Tibial artery (tissue), 4 donors: ENCODE measurements around the gene SLC6A2.

Experiments
- DNase-seq, 2 donors: peaks; one replicate each; pipeline ENCODE4 v3.0.0-alpha.2; 2019
- H3K27ac ChIP-seq, 2 donors: fragments of 200-600 bp; sonication (generic) in 1 of 2; 1 replicate in 1 of 2; 2 replicates in 1 of 2; pipeline ENCODE4 v1.5.1; 2018 to 2019; ENCODE audit warnings: mild to moderate bottlenecking in 1 of 2
- H3K27me3 ChIP-seq, 2 donors: fragments of 200-600 bp; sonication (generic) in 1 of 2; one replicate each; pipeline versions ENCODE4 v1.5.1 to v1.6.0; 2016 to 2019
- H3K36me3 ChIP-seq, 3 donors: fragments of 200-600 bp; sonication (generic) in 2 of 3; one replicate each; pipeline ENCODE4 v1.5.1; 2016 to 2019; ENCODE audit warnings: mild to moderate bottlenecking in 2 of 3
- H3K4me1 ChIP-seq, 4 donors: fragments of 200-600 bp; sonication (generic) in 2 of 4; 1 replicate in 3 of 4; 2 replicates in 1 of 4; pipeline ENCODE4 v1.5.1; 2016 to 2019
- H3K4me3 ChIP-seq, 2 donors: fragments of 200-600 bp; sonication (generic) in 1 of 2; 1 replicate in 1 of 2; 2 replicates in 1 of 2; pipeline ENCODE4 v1.5.1; 2018 to 2019; ENCODE audit warnings: mild to moderate bottlenecking in 2 of 2
- H3K9me3 ChIP-seq, 3 donors: fragments of 200-600 bp; sonication (generic) in 1 of 3; one replicate each; pipeline ENCODE4 v1.5.1; 2016 to 2019
- CTCF ChIP-seq, 2 experiments: fragments of 200-600 bp in 1 of 2; fragments of 450-650 bp in 1 of 2; IDR thresholded peaks; one replicate each; pipeline ENCODE4 v1.5.1; 2017 to 2019; ENCODE audit warnings: antibody characterized with exemption in 2 of 2, mild to moderate bottlenecking in 1 of 2, moderate library complexity in 1 of 2
- intact Hi-C: fragments of 100-400 bp; cut with DNase I; formaldehyde crosslinking; loops from one replicate; pipeline ENCODE4 v1.15.0; 2023; ENCODE audit warnings: low total_unique reads

SLC6A2 gene

DNA sequence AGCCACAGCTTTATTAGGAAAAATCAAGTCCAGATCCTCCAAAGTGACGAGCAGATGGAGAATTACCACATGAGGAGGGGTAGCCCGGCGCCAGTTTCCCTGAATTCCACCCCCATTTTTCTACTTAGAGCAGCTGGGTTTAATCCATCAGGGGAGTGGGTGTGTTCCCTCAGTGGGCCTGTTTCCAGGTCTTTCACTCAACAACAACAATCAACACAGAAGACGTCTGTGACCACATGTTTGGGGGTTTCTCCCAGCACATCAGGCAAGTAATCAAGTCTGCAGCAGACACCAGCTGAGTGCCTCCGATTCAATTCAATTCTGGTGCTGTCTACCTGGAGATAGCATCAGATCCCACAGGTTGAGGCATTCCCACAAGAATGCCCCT lies 6.8 kb downstream of the SLC6A2 start:
- no peak for TF ChIP-seq CTCF (IDR thresholded peaks at IDR 0.05)
- no peak overlapping the region for H3K4me3 ChIP-seq
- no peak overlapping the region for H3K27ac ChIP-seq
- H3K9me3 ChIP-seq = no peaks in the 10 kb centered on the region
- H3K36me3 ChIP-seq = no peaks in the 10 kb centered on the region
- peaks cover 0 to 15% of the 10 kb centered on the region in 2 donors for H3K27me3 ChIP-seq
- H3K4me1 ChIP-seq = no peaks in the 10 kb centered on the region
- intact Hi-C loops = no loop called here
- DNase-seq = peak in 1 of 2 donors; percentile 17

- no peaks in the 10 kb centered on the region for H3K36me3 ChIP-seq
- H3K27me3 ChIP-seq = peaks cover 0 to 9% of the 10 kb centered on the region in 2 donors
- intact Hi-C loops = no loop called here
- H3K4me1 ChIP-seq = no peaks in the 10 kb centered on the region
- DNase-seq = peak in 1 of 2 donors; percentile 16
- no peak overlapping the region for H3K4me3 ChIP-seq
- no peaks in the 10 kb centered on the region for H3K9me3 ChIP-seq
- no peak for TF ChIP-seq CTCF (IDR thresholded peaks at IDR 0.05)
- no peak overlapping the region for H3K27ac ChIP-seq
These were observed 7.4 kb downstream of the SLC6A2 start for GRCh38 chr16:55663225-55663624.

- Histone ChIP-seq H3K27ac (no peak overlapping the region), H3K4me1 (no peaks in the 10 kb centered on the region), H3K4me3 (no peak overlapping the region), H3K27me3 (peaks cover 0 to 3% of the 10 kb centered on the region in 2 donors), H3K36me3 (no peaks in the 10 kb centered on the region), H3K9me3 (no peaks in the 10 kb centered on the region)
- DNase-seq = peak in 1 of 2 donors; percentile 12
- intact Hi-C loops = no loop called here
- no peak for TF ChIP-seq CTCF (IDR thresholded peaks at IDR 0.05)
These were observed 8.2 kb downstream of the SLC6A2 start for GRCh38 chr16:55663765-55664677.

GRCh38 chr16:55664786-55665407 lies 9.1 kb downstream of the SLC6A2 start:
- H3K9me3 ChIP-seq = no peaks in the 10 kb centered on the region
- intact Hi-C loops = no loop called here
- no peaks in the 10 kb centered on the region for H3K4me1 ChIP-seq
- DNase-seq = peak in 1 of 2 donors; percentile 35
- no peak overlapping the region for H3K27ac ChIP-seq
- no peak overlapping the region for H3K4me3 ChIP-seq
- no peak for TF ChIP-seq CTCF (IDR thresholded peaks at IDR 0.05)
- no peaks in the 10 kb centered on the region for H3K36me3 ChIP-seq
- peaks cover 0 to 2% of the 10 kb centered on the region in 2 donors for H3K27me3 ChIP-seq

DNA sequence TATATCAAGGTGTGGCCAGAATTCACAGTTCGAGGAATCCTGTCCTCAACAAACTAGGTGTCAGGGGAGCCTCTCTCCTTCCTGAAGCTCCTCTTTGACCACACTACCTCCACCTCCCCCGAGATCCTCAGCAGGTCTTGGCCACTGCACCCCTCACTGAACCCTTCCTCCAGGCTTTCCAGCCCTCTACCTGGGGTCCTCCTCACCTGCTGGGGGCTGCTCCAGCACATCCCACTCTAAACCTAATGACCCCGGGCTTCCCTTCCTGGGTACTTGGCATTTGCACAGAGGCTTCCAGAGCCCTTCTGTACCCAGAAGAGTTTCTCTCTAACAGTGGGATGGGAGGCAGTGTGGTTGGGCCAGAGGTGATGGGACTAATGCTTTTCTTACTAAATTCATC lies 9.7 kb downstream of the SLC6A2 start:
- Histone ChIP-seq H3K4me3 (no peak overlapping the region), H3K9me3 (no peaks in the 10 kb centered on the region), H3K4me1 (no peaks in the 10 kb centered on the region), H3K27ac (no peak overlapping the region), H3K36me3 (no peaks in the 10 kb centered on the region), H3K27me3 (peaks cover 0 to 2% of the 10 kb centered on the region in 2 donors)
- intact Hi-C loops = no loop called here
- DNase-seq = no peak
- no peak for TF ChIP-seq CTCF (IDR thresholded peaks at IDR 0.05)
